Heart right ventricle (tissue), 16 donors: Measurements from ENCODE around the gene KRTAP10-7. TPM values are rescaled to one million over a fixed set of nuclear protein-coding genes. Genes with fewer than 3 reads are reported as not detected.
A peak's percentile ranks its signal among the peaks of the same experiment; 100 is the strongest.

Experiments
- ATAC-seq, 8 donors: fragments of 200-7000 bp; cut with Tn5 transposase; one replicate each; pipeline ENCODE4 v1.9.1; 2020; ENCODE audit warnings: mild to moderate bottlenecking in 8 of 8, moderate library complexity in 8 of 8, moderate number of reproducible peaks in 1 of 8
- DNase-seq, 2 donors: peaks; one replicate each; pipeline ENCODE4 v3.0.0-alpha.2; 2020
- H3K27ac ChIP-seq, 10 donors: fragments of 200-600 bp; sonication (generic) in 2 of 10; one replicate each; pipeline versions ENCODE4 v1.5.0 to v1.8.0; 2020 to 2022; ENCODE audit warnings: mild to moderate bottlenecking in 3 of 10
- H3K27me3 ChIP-seq, 7 donors: fragments of 200-600 bp; one replicate each; pipeline ENCODE4 v1.8.0; 2021 to 2022; ENCODE audit warnings: mild to moderate bottlenecking in 2 of 7
- H3K36me3 ChIP-seq, 9 donors: fragments of 200-600 bp; sonication (generic) in 1 of 9; one replicate each; pipeline versions ENCODE4 v1.5.0 to v1.8.0; 2020 to 2022; ENCODE audit warnings: mild to moderate bottlenecking in 2 of 9
- H3K4me1 ChIP-seq, 9 donors: fragments of 200-600 bp; sonication (generic) in 1 of 9; one replicate each; pipeline versions ENCODE4 v1.5.0 to v1.8.0; 2020 to 2022; ENCODE audit warnings: mild to moderate bottlenecking in 4 of 9
- H3K4me3 ChIP-seq, 10 donors: fragments of 200-600 bp; sonication (generic) in 2 of 10; one replicate each; pipeline versions ENCODE4 v1.5.0 to v1.8.0; 2020 to 2022; ENCODE audit warnings: mild to moderate bottlenecking in 7 of 10, moderate library complexity in 2 of 10
- H3K9me3 ChIP-seq, 11 donors: fragments of 200-600 bp in 10 of 11; sonication (generic) in 2 of 11; one replicate each; pipeline versions ENCODE4 v1.5.0 to v1.8.0; 2013 to 2022; ENCODE audit warnings: mild to moderate bottlenecking in 2 of 11, control low read depth in 1 of 11, moderate library complexity in 1 of 11
- CTCF ChIP-seq, 9 donors: fragments of 200-600 bp; sonication (generic) in 2 of 9; IDR thresholded peaks; one replicate each; pipeline versions ENCODE4 v1.5.0 to v1.8.0; 2021 to 2022; ENCODE audit warnings: antibody characterized with exemption in 9 of 9, mild to moderate bottlenecking in 5 of 9, moderate library complexity in 1 of 9
- WGBS, 2 donors: extraction: QIAGEN DNeasy Blood & Tissue Kit; methylation state at CpG; one replicate each; pipeline ENCODE4 v1.1.7; 2013; ENCODE audit warnings: inconsistent platforms in 1 of 2; 5-methylcytosine and 5-hydroxymethylcytosine counted together
- intact Hi-C, 10 donors: fragments of 100-400 bp; cut with DNase I; formaldehyde crosslinking; loops; one replicate each; pipeline versions ENCODE4 v1.11.1 to v1.14.2; 2022
- polyA plus RNA-seq, 2 donors: library from polyadenylated mRNA; stranded (reverse); fragments of 200-250 nt; gene quantifications; one replicate each; pipeline ENCODE4 v1.2.3, GENCODE V29; 2013
- total RNA-seq, 10 donors: library from RNA; stranded (reverse); fragmentation: NEBNext Ultra II Directional in 3 of 10; extraction: Animal tissue kit (Norgen Biotek cat#: 25700) in 3 of 10; gene quantifications; one replicate each; pipeline versions ENCODE4 v1.2.1 to v1.2.4, GENCODE V29; 2021 to 2023
- donor health status: Arrhythmogenic right ventricular cardiomyopathy.
- donor health status: ischemic (EF 13 %, LVEDD 7.1; RV severe dilation, severe dysfunction).
- donor health status: healthy with polysubstance abuse.
- donor health status: DM: no; HTN: yes; CAD: no.
- donor health status: DM: no; HTN: no; CAD: no.
- donor health status: ischemic (EF 25% LVEDD 6.9; RV normal size, moderate dysfunction).
- donor health status: ischemic (EF 25% LVEDD 5.7; RV mildly dilated, moderate dysfunction).
- donor health status: healthy.
- donor health status: DM: yes; HTN: yes; CAD: no.
- donor health status: Ischemic cardiomyopathy.
- donor health status: ischemic (EF 35%, LVEDD 5.7; RV mildly dilated, moderate dysfunction).
- donor health status: nonischemic (EF 11% LVEDD 7.7; RV severe dilation, severe dysfunction).
- donor health status: DM: yes; HTN: yes; CAD: no.
- donor health status: PGD.
- donor health status: ischemic (EF 29% LVEDD 5.4; RV normal size, mild dysfunction).
- donor health status: nonischemic (EF 23%, LVEDD 6.1; RV moderate dilation, normal function).

KRTAP10-7 gene
- total and polyA plus RNA-seq, 12 donors: not detected

DNA sequence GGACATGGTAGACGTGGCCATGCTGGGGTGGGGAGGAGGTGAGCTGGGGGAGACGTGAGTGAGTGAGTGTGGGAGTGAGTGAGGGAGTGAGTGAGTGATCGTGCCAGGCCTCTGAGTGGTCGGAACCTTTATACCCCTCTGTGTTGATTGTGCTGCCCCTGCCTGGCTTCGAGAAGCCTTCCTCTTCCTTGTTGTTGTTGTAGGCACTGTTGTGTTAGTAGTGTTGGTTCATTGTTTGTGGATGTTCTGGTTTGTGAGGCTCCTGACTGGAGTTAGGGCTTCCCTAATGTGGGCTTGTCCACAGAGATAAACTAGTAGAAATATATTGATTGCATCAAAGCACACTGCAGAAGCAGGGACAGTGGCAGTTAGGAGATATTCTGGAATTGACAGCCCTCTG, 41.7 kb upstream of the KRTAP10-7 start, which contains the start of gene KRTAP10-3:
KRTAP10-3 (minus strand) TSS at position 101 of the 400 bp plus-strand sequence; CDS start at position 21, 80 bp downstream.
- WGBS, 2 donors: 37 to 47% methylated on average over 5 of the region's 5 CpGs
- no peak for TF ChIP-seq CTCF (IDR thresholded peaks at IDR 0.05)
- peaks cover 0 to 30% (median under 1%) of the 10 kb centered on the region in 11 donors for H3K9me3 ChIP-seq
- peaks cover 0 to 43% (median 40%) of the 10 kb centered on the region in 7 donors for H3K27me3 ChIP-seq
- no peaks in the 10 kb centered on the region for H3K4me1 ChIP-seq
- H3K36me3 ChIP-seq: no peaks in the 10 kb centered on the region
- intact Hi-C loops: loop anchor here in 1 of 10 donors (10.0 kb wide), 1 partner anchor 64 kb away; no protein-coding TSS in a partner anchor
- DNase-seq: no peak
- no peak within 1 kb of the TSS for H3K27ac ChIP-seq
- H3K4me3 ChIP-seq: no peak within 1 kb of the TSS
- ATAC-seq: no peak

- no peak for DNase-seq
- no peaks in the 10 kb centered on the region for H3K36me3 ChIP-seq
- peaks cover 0 to 12% (median 3%) of the 10 kb centered on the region in 7 donors for H3K27me3 ChIP-seq
- peaks cover 0 to 6% (median 0%) of the 10 kb centered on the region in 9 donors for H3K4me1 ChIP-seq
- TF ChIP-seq CTCF (IDR thresholded peaks at IDR 0.05): no peak
- no peak overlapping the region for H3K4me3 ChIP-seq
- 93 to 97% methylated on average over 1 of the region's 1 CpG for WGBS, 2 donors
- H3K27ac ChIP-seq: no peak overlapping the region
- intact Hi-C loops: no loop called here
- H3K9me3 ChIP-seq: peaks cover 0 to 33% (median 7%) of the 10 kb centered on the region in 11 donors
- no peak for ATAC-seq
Measured at GRCh38 chr21:44564099-44564498, 36.3 kb upstream of the KRTAP10-7 start.

DNA sequence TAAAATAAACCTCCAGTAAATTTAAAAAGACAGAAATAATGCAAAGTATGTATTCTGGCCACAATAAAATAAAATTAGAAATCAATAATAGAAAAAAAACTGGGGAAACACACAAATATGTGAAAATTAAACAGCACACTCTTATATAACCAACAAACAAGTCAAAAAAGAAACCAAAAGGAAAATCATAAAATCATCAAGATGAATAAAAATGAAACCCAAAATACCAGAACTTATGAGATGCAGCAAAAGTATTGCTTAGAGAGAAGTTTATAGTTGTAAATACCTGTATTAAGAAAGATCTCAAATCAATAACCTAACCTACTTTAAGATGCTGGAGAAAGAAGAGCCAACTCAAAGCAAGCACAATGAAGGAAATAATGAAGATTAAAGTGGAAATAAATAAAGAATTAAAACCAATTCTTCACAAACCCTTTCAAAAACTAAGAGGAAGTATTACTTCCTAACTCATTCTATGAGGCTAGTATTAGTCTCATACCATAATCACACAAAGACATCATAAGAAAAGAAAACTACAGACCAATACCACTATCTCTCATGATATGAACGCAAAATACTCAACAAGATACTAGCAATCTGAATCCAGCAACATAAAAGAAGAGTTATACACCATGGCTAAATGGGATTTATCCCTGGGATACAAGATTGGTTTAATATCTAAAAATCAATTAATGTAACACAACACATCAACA, 35.4 kb upstream of the KRTAP10-7 start:
- 2 to 49% methylated on average over 1 of the region's 1 CpG for whole genome bisulfite sequencing, 2 donors

GRCh38 chr21:44566403-44566802, 34.0 kb upstream of the KRTAP10-7 start:
- Histone ChIP-seq H3K4me3 (no peak overlapping the region), H3K4me1 (peaks cover 0 to 6% (median 0%) of the 10 kb centered on the region in 9 donors), H3K27me3 (peaks cover 0 to 12% (median 0%) of the 10 kb centered on the region in 7 donors), H3K27ac (no peak overlapping the region), H3K36me3 (no peaks in the 10 kb centered on the region), H3K9me3 (peaks cover 0 to 33% (median 8%) of the 10 kb centered on the region in 11 donors)
- intact Hi-C loops: no loop called here
- ATAC-seq: no peak
- no peak for DNase-seq
- TF ChIP-seq CTCF (IDR thresholded peaks at IDR 0.05): no peak
- WGBS, 2 donors: 68 to 78% methylated on average over 1 of the region's 1 CpG

More for the DNA sequence above, 35.4 kb upstream of the KRTAP10-7 start:
- DNase-seq (no peak), ATAC-seq (no peak)
- peak overlapping the region in 1 of 10 donors; percentile 54 for H3K27ac ChIP-seq
- peaks cover 0 to 12% (median 0%) of the 10 kb centered on the region in 7 donors for H3K27me3 ChIP-seq
- H3K4me1 ChIP-seq: peaks cover 0 to 6% (median 0%) of the 10 kb centered on the region in 9 donors
- no peaks in the 10 kb centered on the region for H3K36me3 ChIP-seq
- H3K4me3 ChIP-seq: no peak overlapping the region
- TF ChIP-seq CTCF (IDR thresholded peaks at IDR 0.05): no peak
- intact Hi-C loops: no loop called here
- H3K9me3 ChIP-seq: peaks cover 0 to 28% (median 7%) of the 10 kb centered on the region in 11 donors
